ENCODE measurements around the gene OR6B2.

DNA sequence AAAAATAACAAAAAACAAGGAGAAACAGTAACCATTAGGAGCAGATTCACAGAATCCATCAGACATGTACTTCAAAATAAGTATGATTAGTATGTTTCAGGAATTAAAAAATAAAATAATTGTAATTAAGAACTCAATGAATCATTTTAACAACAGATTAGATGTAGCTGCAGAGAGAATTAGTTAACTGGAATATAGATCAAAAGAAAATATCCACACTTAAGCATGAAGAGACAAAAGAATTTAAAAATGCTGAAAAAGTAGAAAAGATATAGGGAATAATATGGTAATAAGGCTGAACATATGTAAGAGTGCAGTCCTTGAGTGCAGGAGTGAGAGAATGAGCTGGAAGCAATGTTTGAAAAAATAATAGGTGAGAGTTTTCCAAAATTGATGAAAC, 47.2 kb upstream of the OR6B2 start:
- TF ChIP-seq SUZ12 (IDR thresholded peaks at IDR 0.05) = no peak
- no peak for TF ChIP-seq PKNOX1 (IDR thresholded peaks at IDR 0.05)
- TF ChIP-seq CTBP1 (IDR thresholded peaks at IDR 0.05; ENCODE audit: borderline replicate concordance) = no peak
- no peak for TF ChIP-seq TARDBP (IDR thresholded peaks at IDR 0.05)
- TF ChIP-seq ZNF384 (IDR thresholded peaks at IDR 0.05) = no peak
- TF ChIP-seq LEF1 (IDR thresholded peaks at IDR 0.05; ENCODE audit: borderline replicate concordance) = no peak
- TF ChIP-seq ARNT (IDR thresholded peaks at IDR 0.05) = no peak

Measured in HEK293T (cell line).